Fibroblast of lung (primary cell): ENCODE measurements around the gene ZNF407. TPM values are rescaled to one million over a fixed set of nuclear protein-coding genes. Genes with fewer than 3 reads are reported as not detected.

Experiments
- DNase-seq, 2 donors: peaks; one replicate each; pipeline versions ENCODE4 v3.0.0 to v3.0.0-alpha.2; 2010; ENCODE audit warnings: low read depth in 2 of 2
- H2AFZ ChIP-seq: 2 replicates; pipeline ENCODE4 v1.5.1; 2012; ENCODE audit warnings: low read length, control low read depth, inconsistent platforms
- H3K27ac ChIP-seq: 2 replicates; pipeline ENCODE4 v1.5.1; 2011; ENCODE audit warnings: low read length, control low read depth; ENCODE audit not compliant: insufficient read depth
- H3K27me3 ChIP-seq: 2 replicates; pipeline ENCODE4 v1.5.1; 2011; ENCODE audit warnings: mild to moderate bottlenecking, low read length; ENCODE audit not compliant: control insufficient read depth, insufficient read depth
- H3K36me3 ChIP-seq: 2 replicates; pipeline ENCODE4 v1.5.1; 2011; ENCODE audit warnings: low read length; ENCODE audit not compliant: control insufficient read depth, insufficient read depth
- H3K4me1 ChIP-seq: 2 replicates; pipeline ENCODE4 v1.5.1; 2011; ENCODE audit warnings: low read length; ENCODE audit not compliant: control insufficient read depth, insufficient read depth; ENCODE audit errors: extremely low read depth
- H3K4me2 ChIP-seq: 2 replicates; pipeline ENCODE4 v1.5.1; 2011; ENCODE audit warnings: low read length, control low read depth; ENCODE audit not compliant: insufficient read depth; ENCODE audit errors: extremely low read depth
- H3K4me3 ChIP-seq, 4 experiments: fragments of 200-600 bp in 1 of 4; sonication (generic) in 1 of 4; replicated peaks in 1 of 4; 2 replicates each; pipeline ENCODE4 v1.5.1; 2011 to 2016; ENCODE audit warnings: low read length in 4 of 4, low read depth in 3 of 4, mild to moderate bottlenecking in 3 of 4, control low read depth in 2 of 4, inconsistent platforms in 1 of 4, mixed read lengths in 1 of 4; ENCODE audit not compliant: insufficient read depth in 1 of 4; ENCODE audit errors: control extremely low read depth in 1 of 4
- H3K79me2 ChIP-seq: 2 replicates; pipeline ENCODE4 v1.5.1; 2012; ENCODE audit warnings: mild to moderate bottlenecking, low read length, inconsistent platforms; ENCODE audit not compliant: control insufficient read depth, insufficient read depth
- H3K9ac ChIP-seq: 2 replicates; pipeline ENCODE4 v1.5.1; 2011; ENCODE audit warnings: mild to moderate bottlenecking, low read length, control low read depth; ENCODE audit not compliant: insufficient read depth
- H3K9me3 ChIP-seq: 2 replicates; pipeline ENCODE4 v1.5.1; 2012; ENCODE audit warnings: low read depth, low read length; ENCODE audit not compliant: control insufficient read depth, insufficient read depth
- H4K20me1 ChIP-seq: 2 replicates; pipeline ENCODE4 v1.5.1; 2011; ENCODE audit warnings: low read length; ENCODE audit not compliant: control insufficient read depth, insufficient read depth; ENCODE audit errors: extremely low read depth
- CTCF ChIP-seq, 2 donors: IDR thresholded peaks in 1 of 2; conservative IDR thresholded peaks in 1 of 2; 1 replicate in 1 of 2; 2 replicates in 1 of 2; pipeline ENCODE4 v1.5.1; 2011 to 2012; ENCODE audit warnings: low read length in 2 of 2, control low read depth in 1 of 2, inconsistent platforms in 1 of 2, low read depth in 1 of 2, mild to moderate bottlenecking in 1 of 2
- EZH2 ChIP-seq: IDR thresholded peaks from 2 replicates; pipeline ENCODE4 v1.5.1; 2012; ENCODE audit warnings: low read length, control low read depth, mild to moderate bottlenecking; ENCODE audit errors: missing control alignments
- polyA plus RNA-seq, 2 donors: library from polyadenylated mRNA; depleted of rRNA in 1 of 2; stranded (reverse) in 1 of 2; unstranded in 1 of 2; fragments of >200 nt; gene quantifications; 2 replicates each; pipeline ENCODE4 v1.2.1, GENCODE V29; 2011 to 2012; ENCODE audit warnings: missing spikeins in 1 of 2
- total RNA-seq: library from RNA; depleted of rRNA; stranded (reverse); fragments of >200 nt; gene quantifications from 2 replicates; pipeline ENCODE4 v1.2.1, GENCODE V29; 2014

ZNF407 gene
- total and polyA plus RNA-seq, 2 donors (not counting 1 experiment from before 2014, with no cell fraction given): 5.1 to 12.6 TPM

- no peaks in the 10 kb centered on the region for H3K36me3 ChIP-seq
- H3K4me2 ChIP-seq: no peak overlapping the region
- no peaks in the 10 kb centered on the region for H4K20me1 ChIP-seq
- no peak overlapping the region for H3K9ac ChIP-seq
- no peak overlapping the region for H3K4me3 ChIP-seq
- H3K9me3 ChIP-seq: no peaks in the 10 kb centered on the region
- no peak overlapping the region for H3K27ac ChIP-seq
- H2AFZ ChIP-seq: no peak overlapping the region
- no peak for DNase-seq
- H3K4me1 ChIP-seq: no peaks in the 10 kb centered on the region
- no peaks in the 10 kb centered on the region for H3K79me2 ChIP-seq
- TF ChIP-seq EZH2: no peak
- no peak for TF ChIP-seq CTCF (conservative IDR thresholded peaks at IDR 0.05 in 1 of 2, IDR thresholded peaks at IDR 0.05 in 1 of 2; ENCODE audit: low read depth in 1 of 2, low read length in 2 of 2)
- H3K27me3 ChIP-seq: no peaks in the 10 kb centered on the region
These were observed 506.8 kb downstream of the ZNF407 start for GRCh38 chr18:75104483-75104882.

- Histone ChIP-seq H3K9ac (no peak overlapping the region), H3K36me3 (no peaks in the 10 kb centered on the region), H4K20me1 (no peaks in the 10 kb centered on the region), H3K27me3 (no peaks in the 10 kb centered on the region), H3K4me1 (no peaks in the 10 kb centered on the region), H2AFZ (no peak overlapping the region), H3K79me2 (no peaks in the 10 kb centered on the region), H3K4me3 (no peak overlapping the region), H3K27ac (no peak overlapping the region), H3K4me2 (no peak overlapping the region), H3K9me3 (no peaks in the 10 kb centered on the region)
- TF ChIP-seq EZH2: no peak
- TF ChIP-seq CTCF (conservative IDR thresholded peaks at IDR 0.05 in 1 of 2, IDR thresholded peaks at IDR 0.05 in 1 of 2; ENCODE audit: low read depth in 1 of 2, low read length in 2 of 2): no peak
- no peak for DNase-seq
These were observed 508.0 kb downstream of the ZNF407 start for GRCh38 chr18:75105551-75106254.

- no peak overlapping the region for H2AFZ ChIP-seq
- TF ChIP-seq CTCF (conservative IDR thresholded peaks at IDR 0.05 in 1 of 2, IDR thresholded peaks at IDR 0.05 in 1 of 2; ENCODE audit: low read depth in 1 of 2, low read length in 2 of 2) (no peak), EZH2 (no peak)
- DNase-seq: no peak
These were observed 509.1 kb downstream of the ZNF407 start for GRCh38 chr18:75106746-75107145.

More at GRCh38 chr18:75106746-75107145, 509.1 kb downstream of the ZNF407 start:
- no peaks in the 10 kb centered on the region for H3K79me2 ChIP-seq
- H3K9ac ChIP-seq: no peak overlapping the region
- no peak overlapping the region for H3K27ac ChIP-seq
- H4K20me1 ChIP-seq: no peaks in the 10 kb centered on the region
- H3K4me1 ChIP-seq: no peaks in the 10 kb centered on the region
- no peak overlapping the region for H3K4me3 ChIP-seq
- no peaks in the 10 kb centered on the region for H3K27me3 ChIP-seq
- no peaks in the 10 kb centered on the region for H3K9me3 ChIP-seq
- H3K36me3 ChIP-seq: no peaks in the 10 kb centered on the region
- no peak overlapping the region for H3K4me2 ChIP-seq
